ENCODE results near the gene MIA. TPM values are rescaled to one million over a fixed set of nuclear protein-coding genes. Genes with fewer than 3 reads are reported as not detected.

MIA gene
- total RNA-seq, 4 donors from 2014 or later: not detected

DNA sequence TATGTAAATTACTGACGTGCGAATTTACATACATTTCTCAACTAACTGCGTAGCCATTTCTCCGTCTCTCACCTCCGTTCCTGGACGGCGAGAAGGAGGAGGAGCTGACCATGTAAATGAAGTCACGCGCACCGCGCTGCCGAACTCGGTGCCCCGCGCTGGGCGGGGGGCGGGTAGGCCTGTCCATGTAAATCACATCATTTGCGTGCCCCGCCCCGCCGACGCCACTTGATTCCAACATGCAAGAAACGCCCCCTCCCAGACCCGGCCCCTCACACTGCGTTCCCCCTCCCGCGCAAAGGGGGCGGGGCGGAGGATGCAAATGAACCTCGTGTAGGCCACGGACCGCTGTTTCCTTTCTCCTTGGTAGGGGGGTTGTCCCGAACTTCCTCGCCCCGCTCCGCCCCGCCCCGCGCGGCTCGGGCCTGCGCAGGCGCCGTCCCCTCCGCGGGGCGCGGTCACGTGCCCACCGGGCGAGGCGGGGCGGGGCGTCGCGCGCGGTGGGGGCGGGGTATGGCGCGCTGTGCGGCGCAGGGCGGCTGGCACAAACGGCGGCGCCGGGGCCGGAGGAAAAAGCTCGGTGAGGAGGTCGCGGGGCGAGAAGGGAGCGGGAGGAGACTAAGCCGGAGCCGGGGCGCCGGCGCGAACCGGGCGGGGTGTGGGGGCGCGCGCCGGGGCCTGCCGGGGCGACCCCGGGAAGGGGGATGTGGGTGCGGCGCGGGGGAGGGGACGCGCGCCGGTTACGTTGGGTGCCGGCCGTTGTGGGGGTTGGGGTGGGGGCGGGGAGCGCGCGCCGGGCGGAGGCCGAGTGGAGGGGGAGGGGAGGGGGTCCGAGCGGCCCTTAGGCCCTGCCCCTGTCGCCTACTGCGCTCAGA is 23.6 kb downstream of the MIA start, which contains the start of gene EGLN2:
TSS of gene EGLN2 (plus strand) at position 509 of the 875 bp plus-strand sequence. CDS start 1,382 bp downstream, outside the sequence.
- ATAC-seq (peak; percentile 83 to 91), DNase-seq (peak; percentile 100)
- TF ChIP-seq POLR2A (IDR thresholded peaks at IDR 0.05): peak; percentile 80 to 86
- TF ChIP-seq, protein P1, sequence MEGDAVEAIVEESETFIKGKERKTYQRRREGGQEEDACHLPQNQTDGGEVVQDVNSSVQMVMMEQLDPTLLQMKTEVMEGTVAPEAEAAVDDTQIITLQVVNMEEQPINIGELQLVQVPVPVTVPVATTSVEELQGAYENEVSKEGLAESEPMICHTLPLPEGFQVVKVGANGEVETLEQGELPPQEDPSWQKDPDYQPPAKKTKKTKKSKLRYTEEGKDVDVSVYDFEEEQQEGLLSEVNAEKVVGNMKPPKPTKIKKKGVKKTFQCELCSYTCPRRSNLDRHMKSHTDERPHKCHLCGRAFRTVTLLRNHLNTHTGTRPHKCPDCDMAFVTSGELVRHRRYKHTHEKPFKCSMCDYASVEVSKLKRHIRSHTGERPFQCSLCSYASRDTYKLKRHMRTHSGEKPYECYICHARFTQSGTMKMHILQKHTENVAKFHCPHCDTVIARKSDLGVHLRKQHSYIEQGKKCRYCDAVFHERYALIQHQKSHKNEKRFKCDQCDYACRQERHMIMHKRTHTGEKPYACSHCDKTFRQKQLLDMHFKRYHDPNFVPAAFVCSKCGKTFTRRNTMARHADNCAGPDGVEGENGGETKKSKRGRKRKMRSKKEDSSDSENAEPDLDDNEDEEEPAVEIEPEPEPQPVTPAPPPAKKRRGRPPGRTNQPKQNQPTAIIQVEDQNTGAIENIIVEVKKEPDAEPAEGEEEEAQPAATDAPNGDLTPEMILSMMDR (IDR thresholded peaks at IDR 0.05 in 4 of 5, conservative IDR thresholded peaks at IDR 0.05 in 1 of 5): no peak
- no peaks in the 10 kb centered on the region for H3K9me3 ChIP-seq
- H3K4me1 ChIP-seq: peaks cover 41 to 47% of the 10 kb centered on the region in 2 donors
- intact Hi-C loops (cut with DNase I; ENCODE audit: low total_unique reads) (loop anchor here (1.0 to 5.0 kb wide), 4 partner anchors 21 to 332 kb away; partner anchors contain the start of genes ACTMAP, BLVRB, COQ8B and RAB4B), in situ Hi-C loops (cut with MboI; ENCODE audit: low sequenced_read_pairs in 4 of 4) (no loop called here)
- H3K27me3 ChIP-seq: no peaks in the 10 kb centered on the region
- H3K36me3 ChIP-seq: peaks cover 0 to 12% of the 10 kb centered on the region in 2 donors
- H3K4me3 ChIP-seq: peak within 1 kb of the TSS; percentile 86 to 96 (median 92)
- H3K27ac ChIP-seq: peak within 1 kb of the TSS; percentile 94 to 96 (median 96)

DNA sequence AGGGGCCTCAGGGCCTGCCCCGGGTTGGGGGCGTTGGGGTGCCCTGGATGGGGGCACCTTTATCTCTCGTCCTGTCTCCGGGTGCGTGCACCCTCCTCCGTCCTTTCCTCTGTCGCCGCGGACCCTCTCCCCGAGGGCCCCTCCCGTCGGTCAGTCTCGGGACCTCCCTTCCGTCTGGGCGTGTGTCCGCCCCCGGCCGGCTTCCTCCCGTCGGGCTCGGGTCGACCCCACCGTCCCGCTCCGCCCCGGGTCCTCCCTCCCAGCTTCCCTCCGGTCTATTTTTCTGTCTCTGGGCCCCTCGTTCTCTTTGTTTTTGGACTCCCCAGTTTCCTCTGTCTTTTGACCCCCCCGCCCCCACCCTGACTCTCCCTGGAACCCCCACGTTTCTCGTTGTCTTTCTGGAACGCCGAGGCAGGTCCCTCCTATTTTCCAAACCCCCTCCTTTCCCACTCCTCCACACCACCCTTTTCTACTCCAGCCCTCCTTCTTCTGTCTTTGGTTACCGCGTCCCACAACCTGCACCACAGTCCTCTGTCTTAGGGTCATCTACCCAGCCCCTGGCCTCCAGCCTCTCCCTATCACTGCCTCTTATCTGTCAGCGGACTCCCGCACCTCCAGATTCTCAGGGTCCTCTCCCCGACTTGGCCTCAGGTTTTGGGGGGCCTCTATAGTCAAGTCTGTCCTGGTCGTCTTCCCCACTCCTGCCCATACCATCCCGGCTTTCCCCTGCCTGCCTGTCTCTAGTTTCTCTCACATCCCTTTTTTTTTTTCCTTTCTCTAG is 24.4 kb downstream of the MIA start:
- H3K36me3 ChIP-seq: peaks cover 0 to 12% of the 10 kb centered on the region in 2 donors
- H3K4me3 ChIP-seq: peak overlapping the region; percentile 86 to 96 (median 92)
- H3K4me1 ChIP-seq: peaks cover 49 to 56% of the 10 kb centered on the region in 2 donors
- DNase-seq (peak in 1 of 2 donors; percentile 42), ATAC-seq (no peak)
- TF ChIP-seq, protein P1 (IDR thresholded peaks at IDR 0.05 in 4 of 5, conservative IDR thresholded peaks at IDR 0.05 in 1 of 5): no peak
- TF ChIP-seq POLR2A (IDR thresholded peaks at IDR 0.05): no peak
- H3K9me3 ChIP-seq: no peaks in the 10 kb centered on the region
- in situ Hi-C loops (cut with MboI; ENCODE audit: low sequenced_read_pairs in 4 of 4) (no loop called here), intact Hi-C loops (cut with DNase I; ENCODE audit: low total_unique reads) (loop anchor here (1.0 to 5.0 kb wide), 2 partner anchors 83 to 332 kb away; partner anchors contain the start of genes BLVRB, COQ8B and SPTBN4)
- peak overlapping the region; percentile 94 to 96 (median 96) for H3K27ac ChIP-seq
- no peaks in the 10 kb centered on the region for H3K27me3 ChIP-seq

DNA sequence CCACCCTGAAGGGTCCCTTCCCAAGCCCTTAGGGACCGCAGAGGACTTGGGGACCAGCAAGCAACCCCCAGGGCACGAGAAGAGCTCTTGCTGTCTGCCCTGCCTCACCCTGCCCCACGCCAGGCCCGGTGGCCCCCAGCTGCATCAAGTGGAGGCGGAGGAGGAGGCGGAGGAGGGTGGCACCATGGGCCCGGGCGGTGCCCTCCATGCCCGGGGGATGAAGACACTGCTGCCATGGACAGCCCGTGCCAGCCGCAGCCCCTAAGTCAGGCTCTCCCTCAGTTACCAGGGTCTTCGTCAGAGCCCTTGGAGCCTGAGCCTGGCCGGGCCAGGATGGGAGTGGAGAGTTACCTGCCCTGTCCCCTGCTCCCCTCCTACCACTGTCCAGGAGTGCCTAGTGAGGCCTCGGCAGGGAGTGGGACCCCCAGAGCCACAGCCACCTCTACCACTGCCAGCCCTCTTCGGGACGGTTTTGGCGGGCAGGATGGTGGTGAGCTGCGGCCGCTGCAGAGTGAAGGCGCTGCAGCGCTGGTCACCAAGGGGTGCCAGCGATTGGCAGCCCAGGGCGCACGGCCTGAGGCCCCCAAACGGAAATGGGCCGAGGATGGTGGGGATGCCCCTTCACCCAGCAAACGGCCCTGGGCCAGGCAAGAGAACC is 25.1 kb downstream of the MIA start:
- no peaks in the 10 kb centered on the region for H3K9me3 ChIP-seq
- peak overlapping the region; percentile 94 to 96 (median 96) for H3K27ac ChIP-seq
- no peak for TF ChIP-seq POLR2A (IDR thresholded peaks at IDR 0.05)
- TF ChIP-seq, protein P1 (IDR thresholded peaks at IDR 0.05 in 4 of 5, conservative IDR thresholded peaks at IDR 0.05 in 1 of 5): no peak
- intact Hi-C loops (cut with DNase I; ENCODE audit: low total_unique reads) (no loop called here), in situ Hi-C loops (cut with MboI; ENCODE audit: low sequenced_read_pairs in 4 of 4) (no loop called here)
- peak overlapping the region; percentile 86 to 96 (median 92) for H3K4me3 ChIP-seq
- no peak for DNase-seq
- no peak for ATAC-seq
- peaks cover 0 to 12% of the 10 kb centered on the region in 2 donors for H3K36me3 ChIP-seq
- H3K27me3 ChIP-seq: no peaks in the 10 kb centered on the region
- peaks cover 56 to 63% of the 10 kb centered on the region in 2 donors for H3K4me1 ChIP-seq

DNA sequence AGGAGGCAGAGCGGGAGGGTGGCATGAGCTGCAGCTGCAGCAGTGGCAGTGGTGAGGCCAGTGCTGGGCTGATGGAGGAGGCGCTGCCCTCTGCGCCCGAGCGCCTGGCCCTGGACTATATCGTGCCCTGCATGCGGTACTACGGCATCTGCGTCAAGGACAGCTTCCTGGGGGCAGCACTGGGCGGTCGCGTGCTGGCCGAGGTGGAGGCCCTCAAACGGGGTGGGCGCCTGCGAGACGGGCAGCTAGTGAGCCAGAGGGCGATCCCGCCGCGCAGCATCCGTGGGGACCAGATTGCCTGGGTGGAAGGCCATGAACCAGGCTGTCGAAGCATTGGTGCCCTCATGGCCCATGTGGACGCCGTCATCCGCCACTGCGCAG is 25.7 kb downstream of the MIA start:
- no peak for DNase-seq
- in situ Hi-C loops (cut with MboI; ENCODE audit: low sequenced_read_pairs in 4 of 4): no loop called here
- Histone ChIP-seq H3K4me1 (peaks cover 62 to 68% of the 10 kb centered on the region in 2 donors), H3K4me3 (peak overlapping the region; percentile 8 to 96 (median 90)), H3K36me3 (peaks cover 0 to 12% of the 10 kb centered on the region in 2 donors), H3K27me3 (no peaks in the 10 kb centered on the region), H3K27ac (peak overlapping the region; percentile 94 to 96 (median 96)), H3K9me3 (no peaks in the 10 kb centered on the region)
- ATAC-seq: no peak
- intact Hi-C loops (cut with DNase I; ENCODE audit: low total_unique reads): no loop called here
- no peak for TF ChIP-seq POLR2A (IDR thresholded peaks at IDR 0.05)
- TF ChIP-seq, protein P1 (IDR thresholded peaks at IDR 0.05 in 4 of 5, conservative IDR thresholded peaks at IDR 0.05 in 1 of 5): no peak

All from gastrocnemius medialis (tissue), 4 donors.